ENCODE results near the gene STN1.

- TF ChIP-seq, protein P1, sequence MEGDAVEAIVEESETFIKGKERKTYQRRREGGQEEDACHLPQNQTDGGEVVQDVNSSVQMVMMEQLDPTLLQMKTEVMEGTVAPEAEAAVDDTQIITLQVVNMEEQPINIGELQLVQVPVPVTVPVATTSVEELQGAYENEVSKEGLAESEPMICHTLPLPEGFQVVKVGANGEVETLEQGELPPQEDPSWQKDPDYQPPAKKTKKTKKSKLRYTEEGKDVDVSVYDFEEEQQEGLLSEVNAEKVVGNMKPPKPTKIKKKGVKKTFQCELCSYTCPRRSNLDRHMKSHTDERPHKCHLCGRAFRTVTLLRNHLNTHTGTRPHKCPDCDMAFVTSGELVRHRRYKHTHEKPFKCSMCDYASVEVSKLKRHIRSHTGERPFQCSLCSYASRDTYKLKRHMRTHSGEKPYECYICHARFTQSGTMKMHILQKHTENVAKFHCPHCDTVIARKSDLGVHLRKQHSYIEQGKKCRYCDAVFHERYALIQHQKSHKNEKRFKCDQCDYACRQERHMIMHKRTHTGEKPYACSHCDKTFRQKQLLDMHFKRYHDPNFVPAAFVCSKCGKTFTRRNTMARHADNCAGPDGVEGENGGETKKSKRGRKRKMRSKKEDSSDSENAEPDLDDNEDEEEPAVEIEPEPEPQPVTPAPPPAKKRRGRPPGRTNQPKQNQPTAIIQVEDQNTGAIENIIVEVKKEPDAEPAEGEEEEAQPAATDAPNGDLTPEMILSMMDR (conservative IDR thresholded peaks at IDR 0.05): no peak
- TF ChIP-seq ZFX (IDR thresholded peaks at IDR 0.05): no peak
Observed at GRCh38 chr10:103845972-103846371, 72.0 kb downstream of the STN1 start.

Measured in C4-2B (cell line).